ENCODE data around the gene RRP15. TPM values are rescaled to one million over a fixed set of nuclear protein-coding genes. Genes with fewer than 3 reads are reported as not detected.
A peak's percentile ranks its signal among the peaks of the same experiment; 100 is the strongest.

RRP15 gene
- total and polyA plus RNA-seq, 2 donors from 2014 or later = 5.9 to 21.4 TPM

GRCh38 chr1:218322762-218323161 is 37.7 kb downstream of the RRP15 start:
- H3K27me3 ChIP-seq (ENCODE audit: control insufficient read depth, insufficient read depth, low read length) = no peaks in the 10 kb centered on the region
- H3K4me3 ChIP-seq (ENCODE audit: low read length in 3 of 3) = no peak overlapping the region
- no peak overlapping the region for H3K9ac ChIP-seq (ENCODE audit: low read length in 3 of 3)
- no peak for TF ChIP-seq CTCF (IDR thresholded peaks at IDR 0.05; ENCODE audit: borderline replicate concordance, extremely low read depth, insufficient read depth)
- no peaks in the 10 kb centered on the region for H3K4me1 ChIP-seq (ENCODE audit: control insufficient read depth in 2 of 3, insufficient read depth in 2 of 3, low read depth in 1 of 3, low read length in 3 of 3)
- no peak overlapping the region for H3K27ac ChIP-seq (ENCODE audit: low read depth in 2 of 2, low read length in 2 of 2)
- FAIRE-seq (no peak), DNase-seq (peak in 1 of 5 donors; percentile 65)
- H3K36me3 ChIP-seq (ENCODE audit: control insufficient read depth in 2 of 3, insufficient read depth in 3 of 3, low read length in 3 of 3) = peaks cover 0 to 11% (median 0%) of the 10 kb centered on the region in 3 donors
- H3K9me3 ChIP-seq (ENCODE audit: control insufficient read depth in 2 of 3, insufficient read depth in 1 of 3, low read length in 3 of 3) = no peaks in the 10 kb centered on the region
- intact Hi-C loops (cut with DNase I) = no loop called here

- Histone ChIP-seq H3K9me3 (ENCODE audit: control insufficient read depth in 2 of 3, insufficient read depth in 1 of 3, low read length in 3 of 3) (no peaks in the 10 kb centered on the region), H3K27me3 (ENCODE audit: control insufficient read depth, insufficient read depth, low read length) (no peaks in the 10 kb centered on the region), H3K4me3 (ENCODE audit: low read length in 3 of 3) (no peak overlapping the region), H3K27ac (ENCODE audit: low read depth in 2 of 2, low read length in 2 of 2) (no peak overlapping the region), H3K9ac (ENCODE audit: low read length in 3 of 3) (no peak overlapping the region), H3K36me3 (ENCODE audit: control insufficient read depth in 2 of 3, insufficient read depth in 3 of 3, low read length in 3 of 3) (peaks cover 0 to 11% (median 0%) of the 10 kb centered on the region in 3 donors), H3K4me1 (ENCODE audit: control insufficient read depth in 2 of 3, insufficient read depth in 2 of 3, low read depth in 1 of 3, low read length in 3 of 3) (no peaks in the 10 kb centered on the region)
- intact Hi-C loops (cut with DNase I) = no loop called here
- TF ChIP-seq CTCF (IDR thresholded peaks at IDR 0.05; ENCODE audit: borderline replicate concordance, extremely low read depth, insufficient read depth) = no peak
- FAIRE-seq (no peak), DNase-seq (peak in 1 of 5 donors; percentile 60)
Observed at GRCh38 chr1:218323568-218324225, 38.6 kb downstream of the RRP15 start.

GRCh38 chr1:218324226-218324580 is 39.1 kb downstream of the RRP15 start:
- DNase-seq = peak in 1 of 5 donors; percentile 65
- H3K4me1 ChIP-seq (ENCODE audit: control insufficient read depth in 2 of 3, insufficient read depth in 2 of 3, low read depth in 1 of 3, low read length in 3 of 3) = no peaks in the 10 kb centered on the region
- H3K9me3 ChIP-seq (ENCODE audit: control insufficient read depth in 2 of 3, insufficient read depth in 1 of 3, low read length in 3 of 3) = no peaks in the 10 kb centered on the region
- intact Hi-C loops (cut with DNase I) = no loop called here
- FAIRE-seq = no peak
- H3K4me3 ChIP-seq (ENCODE audit: low read length in 3 of 3) = no peak overlapping the region
- H3K9ac ChIP-seq (ENCODE audit: low read length in 3 of 3) = no peak overlapping the region
- peaks cover 0 to 11% (median 0%) of the 10 kb centered on the region in 3 donors for H3K36me3 ChIP-seq (ENCODE audit: control insufficient read depth in 2 of 3, insufficient read depth in 3 of 3, low read length in 3 of 3)
- TF ChIP-seq CTCF (IDR thresholded peaks at IDR 0.05; ENCODE audit: borderline replicate concordance, extremely low read depth, insufficient read depth) = no peak
- no peak overlapping the region for H3K27ac ChIP-seq (ENCODE audit: low read depth in 2 of 2, low read length in 2 of 2)
- no peaks in the 10 kb centered on the region for H3K27me3 ChIP-seq (ENCODE audit: control insufficient read depth, insufficient read depth, low read length)

GRCh38 chr1:218328769-218329168 is 43.7 kb downstream of the RRP15 start:
- H3K9me3 ChIP-seq (ENCODE audit: control insufficient read depth in 2 of 3, insufficient read depth in 1 of 3, low read length in 3 of 3) = no peaks in the 10 kb centered on the region
- H3K27me3 ChIP-seq (ENCODE audit: control insufficient read depth, insufficient read depth, low read length) = no peaks in the 10 kb centered on the region
- no peak overlapping the region for H3K4me3 ChIP-seq (ENCODE audit: low read length in 3 of 3)
- intact Hi-C loops (cut with DNase I) = no loop called here
- DNase-seq = no peak
- no peak for FAIRE-seq
- H3K4me1 ChIP-seq (ENCODE audit: control insufficient read depth in 2 of 3, insufficient read depth in 2 of 3, low read depth in 1 of 3, low read length in 3 of 3) = no peaks in the 10 kb centered on the region
- H3K9ac ChIP-seq (ENCODE audit: low read length in 3 of 3) = no peak overlapping the region
- H3K36me3 ChIP-seq (ENCODE audit: control insufficient read depth in 2 of 3, insufficient read depth in 3 of 3, low read length in 3 of 3) = peaks cover 0 to under 1% (median 0%) of the 10 kb centered on the region in 3 donors
- no peak overlapping the region for H3K27ac ChIP-seq (ENCODE audit: low read depth in 2 of 2, low read length in 2 of 2)
- no peak for TF ChIP-seq CTCF (IDR thresholded peaks at IDR 0.05; ENCODE audit: borderline replicate concordance, extremely low read depth, insufficient read depth)
